Measurements from ENCODE around the gene NHEJ1.

Gene NHEJ1

GRCh38 chr2:219122202-219122980, 38.2 kb downstream of the NHEJ1 start:
- no peak for DNase-seq

DNA sequence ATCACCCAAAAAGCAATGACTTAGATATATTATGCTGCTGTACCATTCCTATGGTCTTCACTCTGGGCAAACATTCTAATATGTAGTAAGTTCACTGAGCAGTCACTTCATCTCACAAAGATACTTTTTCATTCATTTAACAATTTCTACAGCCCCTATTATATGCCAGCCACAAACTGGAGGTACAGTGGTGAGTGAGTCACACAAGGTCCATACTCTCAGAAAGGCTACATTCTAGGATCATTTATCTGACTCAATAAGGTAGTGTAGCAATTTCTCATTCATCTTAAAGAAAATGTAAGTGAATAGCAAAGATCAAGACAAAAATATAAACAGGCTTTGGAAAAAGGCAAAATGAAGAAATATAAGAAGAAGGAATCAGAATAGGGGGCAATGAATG, 40.5 kb downstream of the NHEJ1 start:
- no peak for DNase-seq

DNA sequence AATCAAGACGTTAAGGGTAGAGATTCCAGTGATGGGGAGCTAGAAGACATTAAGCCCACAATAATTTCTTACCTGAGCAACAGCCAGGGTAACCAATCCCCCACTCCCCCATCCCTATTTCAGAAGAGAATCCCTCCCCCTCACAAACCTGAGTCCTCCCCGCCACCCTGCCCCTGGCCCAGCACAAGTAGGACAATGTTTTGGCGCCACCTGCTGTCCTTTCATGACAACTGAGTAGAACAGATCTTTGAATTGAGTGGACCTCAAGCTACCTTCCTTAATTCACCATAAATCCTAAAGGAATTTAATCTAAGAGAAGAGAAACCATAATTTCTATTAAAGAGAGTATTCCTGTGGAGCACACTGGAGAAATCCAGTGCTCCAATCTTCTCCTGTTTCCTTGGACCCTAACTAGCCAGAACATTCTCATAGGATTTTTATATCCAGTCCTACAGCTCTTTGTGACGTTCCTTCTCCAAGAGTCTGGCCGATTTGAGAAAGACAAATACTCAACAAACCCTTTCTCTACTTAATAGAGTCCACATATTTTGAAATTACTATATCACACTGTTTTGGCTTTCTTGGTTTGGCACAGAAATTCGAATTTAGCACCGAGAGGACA, 41.1 kb downstream of the NHEJ1 start:
- DNase-seq, result peak; percentile 51

DNA sequence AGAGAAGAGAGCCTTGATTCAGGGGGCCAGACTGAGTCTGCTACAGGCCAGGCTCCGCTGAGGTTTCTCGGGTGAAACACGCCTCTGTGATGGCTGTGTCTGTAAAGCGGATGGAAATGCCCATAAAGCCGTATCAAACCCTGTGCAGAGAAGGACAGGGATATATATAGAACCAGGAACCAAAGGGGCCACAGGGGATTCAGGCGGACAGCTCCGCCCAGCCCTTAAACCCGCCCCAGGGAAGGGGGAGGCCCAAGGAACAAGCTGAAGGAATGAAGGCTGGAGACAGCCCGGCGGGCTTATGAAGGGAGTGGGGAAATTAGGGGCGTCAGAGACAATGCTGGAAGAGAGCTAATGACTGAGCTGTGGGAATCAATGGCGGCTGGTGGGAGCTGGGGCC, 42.1 kb downstream of the NHEJ1 start:
- DNase-seq, result no peak

DNA sequence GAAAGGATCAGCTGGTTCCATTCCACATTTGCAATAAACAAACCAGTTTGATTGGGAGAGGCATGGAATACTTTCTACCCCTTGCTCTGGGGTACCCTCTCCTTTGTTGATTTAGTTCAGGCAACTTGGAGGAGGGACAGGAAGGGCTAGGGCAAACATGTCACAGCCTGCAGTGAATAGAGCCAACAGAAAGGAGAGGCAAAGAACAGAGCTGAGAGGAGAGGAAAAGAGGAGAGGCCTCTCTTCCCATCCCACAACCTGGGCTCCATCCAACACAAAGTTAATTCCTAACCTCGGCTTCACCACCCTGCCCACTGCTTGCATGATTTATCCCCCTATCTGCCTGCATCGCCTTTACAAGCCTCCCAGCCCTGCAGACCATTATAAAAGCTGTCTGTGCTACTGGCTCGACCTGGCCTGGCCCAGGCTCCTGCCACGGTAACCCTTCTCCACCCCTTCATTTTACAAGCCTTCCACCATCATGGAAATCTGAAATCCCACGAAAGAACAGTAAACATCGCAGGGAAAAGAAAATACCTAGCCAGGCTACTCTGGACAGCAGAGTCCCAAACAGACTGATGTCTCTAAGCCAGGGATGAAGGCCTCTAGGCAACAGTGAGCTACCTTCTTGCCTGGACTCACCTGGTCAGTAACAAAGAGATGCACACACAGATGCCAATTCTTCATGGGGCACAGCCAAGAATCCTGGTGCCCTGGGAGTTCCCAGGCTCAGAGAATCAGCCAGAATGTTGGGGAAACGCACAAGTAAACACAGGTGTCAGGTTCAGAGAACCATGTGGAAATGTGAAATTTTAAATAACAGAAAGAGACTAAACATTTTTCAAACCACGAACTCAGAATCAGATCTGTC, 43.6 kb downstream of the NHEJ1 start:
- DNase-seq, result no peak

GRCh38 chr2:219112651-219113338, 47.8 kb downstream of the NHEJ1 start:
- DNase-seq, result no peak

DNA sequence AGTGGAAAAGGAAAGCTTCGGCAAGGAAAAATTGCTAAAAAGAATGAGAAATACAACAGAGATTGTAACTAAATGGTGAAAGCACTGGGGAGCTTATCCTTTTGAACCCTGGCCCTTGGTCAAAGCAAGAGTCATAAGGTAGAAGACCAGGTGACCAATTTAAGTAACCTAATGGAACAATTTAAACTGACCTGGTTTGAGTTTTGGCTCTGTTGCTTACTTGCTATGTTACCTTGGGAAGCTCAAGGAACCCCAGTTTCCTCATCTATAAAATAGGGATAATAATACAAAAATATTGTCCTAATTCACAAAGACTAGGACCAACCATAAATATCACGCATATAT, 48.6 kb downstream of the NHEJ1 start:
- DNase-seq, result no peak

DNA sequence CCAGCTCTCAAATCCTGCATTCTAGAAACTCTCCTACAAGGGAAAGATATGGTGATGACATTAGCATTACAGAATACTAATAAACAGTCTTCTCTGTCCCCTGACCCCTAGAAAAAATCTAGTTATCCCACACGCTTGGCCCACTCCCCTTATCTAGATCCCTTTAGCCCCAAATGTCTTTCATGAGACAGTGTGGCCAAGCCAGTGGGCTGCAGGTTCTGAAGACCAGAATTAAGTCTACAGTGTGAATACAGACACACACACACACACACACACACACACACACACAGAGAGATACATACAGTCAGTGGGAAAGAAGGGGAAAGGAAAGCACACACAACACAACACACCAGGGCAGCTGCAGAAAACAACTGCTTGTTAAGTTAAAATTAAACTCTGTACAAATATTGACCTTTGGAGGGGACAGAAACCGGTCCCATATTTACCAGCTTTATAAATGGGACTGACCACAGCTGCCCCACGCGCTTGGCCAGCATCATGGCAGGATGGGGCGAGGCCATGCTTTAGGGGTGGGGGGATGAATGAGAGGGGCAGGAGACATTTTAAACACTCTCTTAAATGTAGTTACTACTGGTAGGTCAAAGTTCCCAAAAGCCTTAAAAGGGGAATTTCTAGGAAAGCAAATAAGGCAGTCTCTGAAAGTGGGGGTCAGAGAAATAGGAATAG, 49.1 kb downstream of the NHEJ1 start:
- DNase-seq, result no peak

- no peak for DNase-seq
Observed at GRCh38 chr2:219109471-219109870, 51.1 kb downstream of the NHEJ1 start.

DNA sequence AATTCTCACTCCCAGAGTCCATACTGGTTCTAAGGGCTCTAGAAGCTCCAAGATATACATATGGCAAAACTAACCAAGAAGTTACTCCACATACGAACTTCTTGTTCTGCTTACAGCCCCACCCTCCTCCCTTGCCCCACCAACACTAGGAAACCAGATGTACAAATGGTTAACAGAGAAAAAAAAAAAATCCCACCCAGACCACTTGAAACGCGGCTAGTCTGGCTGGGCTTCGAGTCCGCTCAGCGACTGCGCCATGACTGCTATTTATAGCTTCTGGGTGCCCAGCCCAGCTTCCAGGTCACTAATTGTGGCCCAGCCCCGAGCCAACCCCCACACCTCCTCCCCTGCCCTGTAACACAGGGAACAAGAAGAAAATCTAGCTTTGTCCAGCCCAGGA, 52.9 kb downstream of the NHEJ1 start:
- no peak for DNase-seq

GRCh38 chr2:219106251-219106650, 54.4 kb downstream of the NHEJ1 start:
- DNase-seq, result no peak

- peak; percentile 20 for DNase-seq
Observed at GRCh38 chr2:219104107-219105035, 56.2 kb downstream of the NHEJ1 start.

GRCh38 chr2:219099329-219099728, 61.3 kb downstream of the NHEJ1 start:
- DNase-seq, result peak; percentile 10

GRCh38 chr2:219095406-219095935, 65.1 kb downstream of the NHEJ1 start:
- no peak for DNase-seq

DNA sequence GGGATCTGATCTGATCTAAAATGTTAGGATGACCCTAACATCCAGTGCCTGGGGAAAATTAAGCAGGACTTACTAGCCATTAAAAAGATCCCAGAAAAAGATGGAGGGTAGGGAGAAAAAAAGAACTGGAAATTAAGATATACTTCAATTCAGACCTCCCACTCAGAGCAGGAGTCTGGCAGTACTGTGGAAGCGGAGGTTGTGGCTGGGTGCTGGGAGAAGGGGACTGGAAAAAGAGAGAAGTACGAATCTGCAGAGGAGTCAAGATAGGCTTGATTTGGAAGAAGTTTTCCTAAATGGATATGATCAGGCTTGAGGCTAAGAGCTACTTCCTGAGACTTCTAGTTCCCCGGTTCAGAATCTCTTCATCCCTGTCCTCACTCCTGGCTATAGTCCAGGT, 66.4 kb downstream of the NHEJ1 start:
- DNase-seq, result no peak

DNA sequence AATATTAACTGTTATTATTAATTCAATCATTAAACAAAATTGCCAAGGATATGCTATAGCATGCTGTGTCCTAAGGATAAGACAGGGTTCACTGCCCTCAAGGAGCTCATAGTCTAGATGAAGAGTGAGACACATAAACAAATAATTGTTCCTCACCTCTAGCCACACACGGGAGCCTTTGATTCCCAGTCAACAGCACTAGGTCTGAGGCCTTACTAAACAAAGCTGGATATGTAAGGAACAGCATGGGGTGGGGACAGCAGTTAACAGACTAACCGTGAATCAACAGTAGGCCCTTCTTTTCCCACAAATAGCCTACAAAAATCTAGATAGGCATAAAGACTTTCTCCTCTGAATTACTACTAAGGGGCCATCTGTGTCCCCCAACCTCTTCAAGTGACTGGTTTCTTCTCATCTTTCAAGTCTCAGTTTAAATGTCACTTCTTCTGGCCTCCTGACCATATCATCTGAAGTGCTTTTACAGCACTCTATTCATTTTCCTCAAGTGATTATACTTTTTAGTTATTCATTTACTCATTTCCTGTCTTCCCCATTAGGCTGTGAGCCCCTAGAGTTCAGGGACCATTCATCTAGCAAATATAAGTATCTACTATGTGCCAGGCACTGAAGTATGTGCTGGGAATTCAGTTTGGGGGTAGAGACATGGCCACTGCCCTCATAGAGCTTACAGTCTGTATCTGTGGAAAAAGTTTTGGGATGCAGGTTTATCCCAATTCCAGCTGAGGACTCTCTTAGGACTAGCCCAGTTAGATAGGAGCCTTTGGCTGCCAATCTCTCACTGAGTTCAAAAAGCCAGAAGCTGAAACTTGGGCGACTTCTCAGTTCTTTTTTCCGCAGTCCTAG, 69.9 kb downstream of the NHEJ1 start:
- DNase-seq, result no peak

DNA sequence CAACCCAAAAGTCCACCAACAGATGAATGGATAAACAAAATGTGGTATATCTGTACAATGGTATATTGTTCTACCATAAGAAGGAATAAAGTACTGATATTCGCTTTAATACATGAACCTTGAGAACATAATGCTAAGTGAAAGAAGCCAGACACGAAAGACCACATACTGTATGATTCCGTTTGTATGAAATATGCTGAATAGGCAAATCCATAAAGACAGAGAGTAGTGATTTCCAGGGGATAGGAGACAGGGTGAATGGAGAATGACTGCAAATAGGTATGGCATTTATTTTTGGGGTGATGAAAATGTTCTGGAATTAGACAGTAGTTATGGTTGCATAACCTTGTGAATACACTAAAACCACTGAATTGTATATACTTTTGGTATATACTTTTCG, 71.3 kb downstream of the NHEJ1 start:
- DNase-seq, result no peak

- DNase-seq, result no peak
Observed at GRCh38 chr2:219087848-219088247, 72.8 kb downstream of the NHEJ1 start.

DNA sequence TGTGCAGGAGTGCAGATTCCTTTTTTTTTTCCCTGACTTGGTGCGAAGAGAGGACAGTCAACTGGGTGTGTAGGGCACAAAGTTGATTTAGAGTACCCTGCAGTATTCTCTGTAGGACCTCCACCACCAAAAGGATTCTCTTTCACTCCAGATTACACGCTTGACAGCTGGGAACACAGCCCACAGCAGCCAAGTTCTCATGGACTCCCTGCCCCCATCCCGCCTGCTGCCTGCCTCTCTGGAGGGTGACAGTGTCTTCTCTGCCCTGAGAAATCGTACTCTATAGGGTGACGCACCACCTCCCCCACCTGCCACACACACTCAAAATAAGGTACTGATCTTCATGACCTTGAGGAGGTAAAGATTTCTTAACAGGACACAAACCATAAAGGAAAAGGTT, 73.3 kb downstream of the NHEJ1 start:
- no peak for DNase-seq

GRCh38 chr2:219086196-219086595, 74.4 kb downstream of the NHEJ1 start:
- no peak for DNase-seq

Data from fibroblast of skin of back (primary cell).